HEK293T (cell line): ENCODE measurements around the gene LMAN2.

Source experiments
- CTCF ChIA-PET: fragments of 350-600 bp; formaldehyde crosslinking; extraction: SDS; loops from one replicate; lab custom pipeline; 2021; ENCODE audit warnings: antibody characterized with exemption, inconsistent platforms; lab: Yijun Ruan, JAX
- POLR2A ChIA-PET: fragments of 350-600 bp; formaldehyde crosslinking; extraction: SDS; loops from one replicate; lab custom pipeline; 2020; ENCODE audit warnings: antibody characterized with exemption, inconsistent platforms; lab: Yijun Ruan, JAX
- DNase-seq: peaks from one replicate; pipeline ENCODE4 v3.0.0; 2012; ENCODE audit warnings: mixed read lengths; ENCODE audit errors: extremely low spot score
- ARNT ChIP-seq: fragments of 450-650 bp; IDR thresholded peaks from 2 replicates; pipeline ENCODE4 v1.6.1; 2017; ENCODE audit warnings: mild to moderate bottlenecking
- BHLHE40 ChIP-seq: fragments of 450-650 bp; IDR thresholded peaks from 2 replicates; pipeline ENCODE4 v1.6.1; 2016; ENCODE audit warnings: mild to moderate bottlenecking, moderate library complexity, borderline replicate concordance
- CTBP1 ChIP-seq: fragments of 450-650 bp; IDR thresholded peaks from 2 replicates; pipeline ENCODE4 v1.6.1; 2016; ENCODE audit warnings: borderline replicate concordance
- ELF4 ChIP-seq: fragments of 450-650 bp; IDR thresholded peaks from 2 replicates; pipeline ENCODE4 v1.6.1; 2017; ENCODE audit warnings: antibody characterized with exemption
- FOXA1 ChIP-seq: fragments of 450-650 bp; IDR thresholded peaks from 2 replicates; pipeline ENCODE4 v1.6.1; 2016; ENCODE audit warnings: mild to moderate bottlenecking
- FOXK2 ChIP-seq: fragments of 450-650 bp; IDR thresholded peaks from 2 replicates; pipeline ENCODE4 v1.6.1; 2016; ENCODE audit warnings: mild to moderate bottlenecking
- FOXM1 ChIP-seq: fragments of 450-650 bp; IDR thresholded peaks from 2 replicates; pipeline ENCODE4 v1.6.1; 2017; ENCODE audit warnings: mild to moderate bottlenecking, borderline replicate concordance
- HDGF ChIP-seq: fragments of 450-650 bp; IDR thresholded peaks from 2 replicates; pipeline ENCODE4 v1.6.1; 2017; ENCODE audit warnings: antibody characterized with exemption, borderline replicate concordance
- L3MBTL2 ChIP-seq: fragments of 450-650 bp; conservative IDR thresholded peaks from 2 replicates; pipeline ENCODE4 v1.6.1; 2016; ENCODE audit warnings: mild to moderate bottlenecking
- LEF1 ChIP-seq: fragments of 450-650 bp; IDR thresholded peaks from 2 replicates; pipeline ENCODE4 v1.6.1; 2017; ENCODE audit warnings: mild to moderate bottlenecking, borderline replicate concordance
- NFRKB ChIP-seq: fragments of 450-650 bp; IDR thresholded peaks from 2 replicates; pipeline ENCODE4 v1.6.1; 2016; ENCODE audit warnings: mild to moderate bottlenecking, moderate library complexity
- SP1 ChIP-seq: fragments of 450-650 bp; IDR thresholded peaks from 2 replicates; pipeline ENCODE4 v1.6.1; 2017
- SUZ12 ChIP-seq: fragments of 450-650 bp; IDR thresholded peaks from 2 replicates; pipeline ENCODE4 v1.6.1; 2016; ENCODE audit warnings: mild to moderate bottlenecking
- TARDBP ChIP-seq: fragments of 450-650 bp; IDR thresholded peaks from 2 replicates; pipeline ENCODE4 v1.6.1; 2016
- ZNF384 ChIP-seq: fragments of 450-650 bp; IDR thresholded peaks from 2 replicates; pipeline ENCODE4 v1.6.1; 2016
- TF ChIP-seq, protein P1 (sequence below): fragments of 450-650 bp; IDR thresholded peaks from 2 replicates; pipeline ENCODE4 v1.6.1; 2016

Gene LMAN2

DNA sequence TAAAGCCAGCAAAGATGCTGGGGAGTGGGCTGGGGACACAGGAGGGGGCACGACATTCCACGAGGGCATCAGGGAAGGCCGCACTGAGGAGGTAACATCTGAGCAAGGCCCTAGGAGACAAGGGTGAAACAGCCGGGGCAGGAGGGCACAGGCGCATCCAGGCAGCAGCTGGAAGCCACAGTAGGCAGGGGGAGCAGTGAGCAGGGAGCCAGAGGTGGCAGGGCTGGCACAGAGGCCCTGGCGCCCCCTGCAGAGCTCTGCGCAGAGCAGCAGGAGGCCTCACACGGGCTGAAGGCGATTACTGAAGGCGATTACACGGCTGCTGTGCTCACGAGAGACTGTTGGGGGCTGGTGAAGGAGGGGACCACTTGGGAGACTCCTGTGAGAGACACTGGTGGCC is 15.4 kb downstream of the LMAN2 start:
- TF ChIP-seq TARDBP (no peak), LEF1 (no peak), FOXM1 (no peak), L3MBTL2 (no peak), HDGF (no peak), SUZ12 (no peak)
- ChIA-PET CTCF (no interaction called here), POLR2A (interaction anchor here (0.7 to 1.9 kb wide), 2 partner anchors 16 kb away, joined by 3 to 7 read pairs; partner anchors contain the start of gene LMAN2)
- no peak for DNase-seq

DNA sequence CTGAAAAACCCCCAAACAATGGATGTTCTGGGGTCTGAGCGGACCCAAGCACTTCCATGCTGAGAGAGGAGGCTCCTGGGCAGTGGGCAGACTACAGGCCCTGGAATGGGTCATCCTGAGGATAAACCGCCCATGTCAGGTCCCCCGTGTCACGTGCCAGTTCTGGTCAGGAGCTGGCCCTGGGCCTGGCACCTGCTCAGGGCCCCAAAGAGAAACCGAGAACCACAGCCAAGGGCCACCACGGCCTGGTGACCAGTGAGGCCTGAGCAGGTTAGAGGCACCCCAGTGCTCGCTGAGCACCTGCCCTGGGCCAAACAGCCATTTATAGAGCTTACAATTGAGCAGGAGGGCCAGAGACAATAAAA is 15.8 kb downstream of the LMAN2 start:
- no peak for TF ChIP-seq HDGF
- TF ChIP-seq LEF1, result no peak
- TF ChIP-seq SUZ12, result no peak
- no peak for TF ChIP-seq ELF4
- no peak for TF ChIP-seq FOXA1
- TF ChIP-seq CTBP1, result no peak
- TF ChIP-seq L3MBTL2, result no peak
- TF ChIP-seq ARNT, result no peak
- TF ChIP-seq, protein P1, sequence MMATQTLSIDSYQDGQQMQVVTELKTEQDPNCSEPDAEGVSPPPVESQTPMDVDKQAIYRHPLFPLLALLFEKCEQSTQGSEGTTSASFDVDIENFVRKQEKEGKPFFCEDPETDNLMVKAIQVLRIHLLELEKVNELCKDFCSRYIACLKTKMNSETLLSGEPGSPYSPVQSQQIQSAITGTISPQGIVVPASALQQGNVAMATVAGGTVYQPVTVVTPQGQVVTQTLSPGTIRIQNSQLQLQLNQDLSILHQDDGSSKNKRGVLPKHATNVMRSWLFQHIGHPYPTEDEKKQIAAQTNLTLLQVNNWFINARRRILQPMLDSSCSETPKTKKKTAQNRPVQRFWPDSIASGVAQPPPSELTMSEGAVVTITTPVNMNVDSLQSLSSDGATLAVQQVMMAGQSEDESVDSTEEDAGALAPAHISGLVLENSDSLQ, result no peak
- no peak for TF ChIP-seq ZNF384
- no peak for TF ChIP-seq FOXK2
- no peak for TF ChIP-seq TARDBP
- no peak for TF ChIP-seq FOXM1
- TF ChIP-seq SP1, result no peak
- TF ChIP-seq BHLHE40, result no peak
- TF ChIP-seq NFRKB, result no peak
- ChIA-PET CTCF (no interaction called here), POLR2A (interaction anchor here (0.7 to 1.9 kb wide), 2 partner anchors 16 kb away, joined by 3 to 7 read pairs; partner anchors contain the start of gene LMAN2)
- no peak for DNase-seq

DNA sequence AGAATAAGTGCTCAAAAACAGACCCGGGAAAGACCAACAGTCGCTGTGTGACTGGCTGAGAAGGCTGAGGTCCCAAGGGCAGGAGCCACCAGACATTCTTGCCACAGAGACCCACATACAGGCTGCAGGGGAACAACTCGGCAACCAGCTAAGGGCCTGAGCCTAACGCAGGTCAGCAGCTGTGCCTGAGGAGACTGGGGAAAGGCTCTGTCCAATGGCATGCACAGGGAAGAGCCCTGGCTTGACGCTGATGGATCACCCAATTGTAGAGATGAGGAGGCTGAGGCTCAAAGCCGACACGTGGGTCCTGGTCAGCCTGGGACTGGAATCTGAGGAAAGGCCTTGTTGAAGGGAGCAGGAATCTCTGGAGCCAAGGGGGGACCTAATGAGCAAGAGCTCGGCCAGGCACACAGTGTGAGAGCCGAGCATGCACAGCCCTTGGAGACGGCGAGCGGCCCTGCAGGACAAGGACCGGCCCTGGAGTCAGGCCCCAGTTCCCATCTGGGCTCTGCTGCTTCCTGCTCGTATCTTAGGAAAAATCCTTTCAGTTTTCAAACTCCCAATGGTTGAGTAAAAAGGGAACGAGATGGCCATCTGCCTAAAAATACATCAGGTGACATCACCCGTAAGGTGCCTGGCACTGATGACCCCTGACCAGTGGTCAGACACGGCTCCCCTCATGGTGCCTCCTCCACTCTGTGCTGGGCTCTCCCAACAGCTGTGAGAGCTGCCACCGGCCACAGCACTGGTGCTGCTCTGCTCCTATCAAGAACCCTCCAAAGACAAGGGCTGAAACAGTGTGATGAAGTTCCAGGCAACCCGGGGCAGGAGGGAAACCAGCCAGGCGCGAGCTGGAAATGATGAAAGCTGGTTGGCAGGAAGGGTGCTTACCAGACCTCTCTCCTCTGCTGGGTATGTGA is 16.4 kb downstream of the LMAN2 start:
- ChIA-PET POLR2A (interaction anchor here (1.9 kb wide), 1 partner anchor 17 kb away, joined by 7 read pairs; the partner anchor contains the start of gene LMAN2), CTCF (no interaction called here)
- DNase-seq, result no peak
- TF ChIP-seq HDGF, result no peak
- TF ChIP-seq CTBP1, result no peak
- TF ChIP-seq SUZ12, result no peak
- TF ChIP-seq SP1, result no peak
- TF ChIP-seq FOXA1, result no peak
- TF ChIP-seq FOXM1, result no peak
- no peak for TF ChIP-seq BHLHE40
- TF ChIP-seq L3MBTL2, result no peak
- no peak for TF ChIP-seq ZNF384
- TF ChIP-seq LEF1, result no peak
- TF ChIP-seq ELF4, result no peak
- TF ChIP-seq, protein P1, result no peak
- no peak for TF ChIP-seq ARNT
- no peak for TF ChIP-seq NFRKB
- TF ChIP-seq TARDBP, result no peak
- no peak for TF ChIP-seq FOXK2

DNA sequence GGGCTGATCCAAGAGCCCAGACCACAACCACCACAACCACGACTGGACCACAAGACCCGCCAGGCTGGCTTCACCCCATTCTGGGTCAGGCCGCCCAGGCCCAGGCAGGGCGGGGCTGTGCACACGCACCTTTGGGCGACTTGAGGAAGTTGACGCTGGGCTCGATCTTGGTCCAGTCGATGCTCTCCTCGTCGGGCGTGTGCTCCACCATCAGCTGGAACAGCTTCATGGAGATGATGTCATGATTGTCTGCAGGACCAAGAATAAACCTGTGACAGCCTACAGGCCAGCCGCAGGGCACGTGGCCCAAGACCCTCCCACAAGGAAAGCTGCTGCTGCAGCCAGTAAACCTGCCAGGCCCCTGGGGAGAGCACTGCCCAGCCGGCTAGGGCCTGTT is 17.3 kb downstream of the LMAN2 start:
- ChIA-PET POLR2A (interaction anchor here (1.9 kb wide), 1 partner anchor 18 kb away, joined by 7 read pairs; the partner anchor contains the start of gene LMAN2), CTCF (no interaction called here)
- DNase-seq, result no peak
- TF ChIP-seq LEF1 (no peak), BHLHE40 (no peak), L3MBTL2 (no peak), NFRKB (no peak), FOXA1 (no peak), FOXM1 (no peak), HDGF (no peak), SUZ12 (no peak), FOXK2 (no peak), SP1 (no peak), ELF4 (no peak), ZNF384 (no peak), TARDBP (no peak), ARNT (no peak), CTBP1 (no peak)
- TF ChIP-seq, protein P1, result no peak

DNA sequence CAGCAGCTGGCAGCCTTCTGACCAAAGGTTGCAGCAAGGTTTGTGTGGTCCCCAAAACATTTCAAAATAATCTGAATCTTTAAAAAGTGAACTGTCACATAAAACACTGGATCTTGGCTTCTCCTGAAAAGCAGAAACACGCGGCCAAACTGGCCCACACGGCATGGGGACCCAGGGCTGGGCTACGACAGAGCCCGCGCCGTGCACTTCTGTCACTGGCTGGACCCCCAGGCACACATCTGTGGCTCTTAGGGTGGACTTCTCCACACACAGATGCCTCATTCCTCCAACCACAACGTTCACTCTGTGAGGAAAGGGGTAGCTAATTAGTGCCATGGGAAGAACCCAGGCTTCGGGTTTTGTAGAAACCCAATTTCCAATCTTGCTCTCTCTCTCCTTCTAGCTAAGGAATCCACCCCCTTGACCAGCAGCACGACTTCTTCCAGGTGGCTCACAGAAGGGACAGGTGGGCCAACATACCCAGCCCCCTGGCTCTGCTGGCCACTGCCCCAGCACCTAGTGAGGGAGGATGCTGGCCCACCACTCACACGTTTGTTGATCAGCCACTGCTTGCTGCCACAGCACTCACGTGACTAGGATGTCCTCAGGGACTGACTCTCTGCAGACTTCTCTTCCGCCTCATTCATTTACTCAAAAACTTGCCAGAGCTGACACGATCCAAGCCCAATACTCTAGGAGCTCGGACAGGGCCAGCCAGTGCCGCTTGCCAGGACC is 17.9 kb downstream of the LMAN2 start:
- ChIA-PET POLR2A (no interaction called here), CTCF (no interaction called here)
- no peak for TF ChIP-seq L3MBTL2
- no peak for DNase-seq
